Measurements from ENCODE around the gene MRPS15.
"Not testable (repeated sequence)": the region's sequence is repeated elsewhere in the genome, so short reads cannot be mapped to it uniquely, and the experiment has no call there.

- TF ChIP-seq CTCF, POLR2A, POLR2AphosphoS5 (IDR thresholded peaks at IDR 0.05): not testable (repeated sequence)
Measured at GRCh38 chr1:36489258-36490051, 25.3 kb upstream of the MRPS15 start.
